Erythroblast (primary cell): ENCODE results near the gene LPAR2.
"Not testable (repeated sequence)": the region's sequence is repeated elsewhere in the genome, so short reads cannot be mapped to it uniquely, and the experiment has no call there.

Experiments used
- GATA1 ChIP-seq: IDR thresholded peaks from 2 replicates; pipeline ENCODE4 v1.6.1; 2011; ENCODE audit warnings: low read depth, mild to moderate bottlenecking, control low read depth, low read length, moderate library complexity
- POLR2A ChIP-seq: IDR thresholded peaks from 2 replicates; pipeline ENCODE4 v1.6.1; 2011; ENCODE audit warnings: mild to moderate bottlenecking, low read length

- not testable (repeated sequence) for TF ChIP-seq POLR2A, GATA1
Measured at GRCh38 chr19:19606686-19607085, 21.3 kb downstream of the LPAR2 start.
